T-helper 22 cell (primary cell): ENCODE results near the gene LMO7.

Experiments
- DNase-seq: peaks from one replicate; pipeline ENCODE4 v3.0.0-alpha.2; 2020; ENCODE audit warnings: low read depth

Gene LMO7

DNA sequence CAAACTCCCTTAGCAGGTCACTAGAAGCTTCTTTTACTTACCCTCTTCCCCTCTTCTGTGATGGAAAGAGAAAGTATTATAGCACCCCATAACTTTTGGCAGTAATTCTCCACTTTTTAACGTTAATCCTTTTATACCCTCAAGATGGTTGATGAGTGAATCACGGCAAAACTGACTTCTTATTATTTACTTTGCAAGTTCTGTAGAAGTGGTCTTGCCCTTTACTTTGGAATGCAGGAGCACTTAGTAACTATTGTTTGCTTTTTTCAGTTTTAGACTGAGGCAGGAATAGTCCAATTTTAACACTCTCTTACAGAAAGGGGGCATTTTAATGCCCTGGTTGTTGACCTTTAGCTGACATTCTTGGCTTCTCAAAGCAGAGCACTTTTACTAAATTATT, 260.1 kb downstream of the LMO7 start:
- no peak for DNase-seq

DNA sequence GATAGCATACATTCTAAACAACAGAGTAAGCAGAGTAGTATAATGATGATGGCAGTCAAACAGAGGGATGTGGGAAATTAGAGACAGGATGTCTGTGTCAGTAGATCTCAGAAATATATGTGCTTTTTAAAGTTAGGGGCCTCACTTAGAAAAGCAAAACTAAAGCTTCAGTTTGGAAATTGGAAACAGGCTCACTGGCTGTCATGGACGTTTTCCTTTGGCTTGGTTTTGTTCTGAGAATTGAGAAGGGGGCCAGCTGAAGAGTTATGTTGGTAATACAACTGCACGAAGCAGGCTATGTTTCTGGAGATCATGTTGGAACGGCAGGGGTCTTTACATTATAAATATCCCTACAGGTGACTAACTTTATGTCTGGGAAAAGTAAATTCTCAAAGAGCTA, 261.3 kb downstream of the LMO7 start:
- no peak for DNase-seq

DNA sequence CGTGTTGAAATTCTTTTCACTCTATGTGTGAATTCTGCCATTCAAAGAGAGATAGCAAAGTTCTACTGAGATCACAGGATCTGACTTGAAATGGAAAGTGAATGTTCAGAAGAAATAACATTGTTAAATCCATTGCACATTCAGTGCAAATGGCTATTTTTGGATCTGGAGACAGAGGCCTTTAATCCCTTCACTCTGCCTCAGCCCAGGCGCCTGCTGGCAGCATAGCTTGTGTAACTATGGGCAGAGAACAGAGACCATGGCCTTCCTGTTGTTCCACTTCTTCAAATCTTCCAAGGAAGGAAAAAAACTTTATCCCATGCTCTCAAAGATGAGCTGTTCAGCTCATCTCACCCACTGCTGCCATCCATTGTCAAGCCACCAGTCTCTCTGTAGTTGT, 265.4 kb downstream of the LMO7 start:
- DNase-seq: no peak

DNA sequence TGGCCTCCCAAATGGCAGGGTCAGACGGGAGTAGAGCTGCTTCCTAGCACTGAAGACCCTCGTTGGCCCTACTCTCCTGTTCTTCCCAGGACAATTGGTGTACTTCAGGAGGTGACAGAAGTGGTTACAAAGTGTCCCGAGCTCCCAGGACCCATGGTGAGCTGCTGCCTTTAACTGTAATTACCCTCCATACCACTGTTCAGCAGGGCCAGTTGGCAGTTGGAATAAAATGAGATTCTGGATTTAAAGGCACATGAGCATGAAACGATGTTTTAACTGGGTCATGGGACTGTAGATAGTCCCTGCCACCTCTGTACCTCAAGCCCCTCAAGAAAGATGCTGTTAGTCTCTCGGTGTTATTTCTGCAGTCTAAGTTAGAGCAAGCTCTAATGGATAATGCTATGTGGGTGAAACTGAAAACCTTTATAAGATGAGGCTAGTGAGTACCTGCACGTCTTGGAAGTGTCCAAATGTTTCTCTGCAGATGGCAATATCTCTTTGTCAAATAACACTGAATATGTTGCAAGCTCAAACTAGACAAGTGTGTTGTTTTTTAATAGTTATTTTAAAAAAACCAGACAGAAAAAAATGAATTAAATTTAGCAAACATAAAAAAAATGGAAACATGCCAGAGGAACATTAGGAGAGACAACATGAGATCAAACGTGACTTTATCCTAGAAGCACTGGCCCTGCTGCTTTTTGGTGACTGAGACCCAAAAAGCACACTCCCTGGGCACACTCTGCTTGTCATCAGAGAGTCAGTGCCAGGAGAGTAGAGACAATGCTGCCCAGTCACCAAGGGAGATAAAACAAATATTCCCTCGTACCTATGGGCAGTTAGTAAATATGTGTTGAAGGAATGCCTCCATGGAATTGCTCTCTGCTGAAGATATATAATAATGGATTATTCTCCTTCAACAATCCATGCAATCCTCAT, 266.3 kb downstream of the LMO7 start:
- no peak for DNase-seq

DNA sequence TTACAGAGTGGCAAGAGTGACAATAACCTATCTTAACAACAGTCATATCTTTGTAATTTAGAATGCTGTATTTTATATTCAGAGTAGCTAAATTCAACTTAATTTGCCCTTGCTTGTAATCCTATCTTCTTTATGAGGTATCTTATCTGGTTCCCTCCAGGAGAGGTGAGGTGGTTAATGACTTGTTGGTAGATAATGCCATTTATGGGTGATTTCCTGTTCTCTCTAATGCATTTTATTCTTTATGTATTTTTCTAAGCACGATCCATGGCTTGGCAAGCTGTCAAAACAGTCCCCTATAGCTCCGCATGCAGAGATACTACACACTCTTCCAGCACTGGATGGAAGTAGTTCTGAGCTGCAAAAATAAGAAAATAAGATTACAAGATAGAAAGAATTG, 267.9 kb downstream of the LMO7 start:
- no peak for DNase-seq

DNA sequence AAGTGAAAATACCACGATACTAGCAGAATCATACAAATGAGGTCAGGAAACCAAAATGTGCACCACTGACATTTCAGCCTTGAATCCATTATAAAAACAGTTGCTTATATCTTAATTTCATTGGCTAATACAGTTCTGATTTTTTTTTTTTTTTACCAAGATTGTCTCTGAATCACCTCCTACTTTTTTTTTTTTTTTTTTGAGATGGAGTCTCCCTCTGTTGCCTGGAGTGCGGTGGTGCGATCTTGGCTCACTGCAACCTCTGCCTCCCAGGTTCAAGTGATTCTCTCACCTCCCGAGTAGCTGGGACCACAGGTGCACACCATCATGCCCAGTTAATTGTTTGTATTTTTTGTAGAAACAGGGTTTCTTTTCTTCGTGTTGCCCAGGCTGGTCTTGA, 270.2 kb downstream of the LMO7 start:
- no peak for DNase-seq

DNA sequence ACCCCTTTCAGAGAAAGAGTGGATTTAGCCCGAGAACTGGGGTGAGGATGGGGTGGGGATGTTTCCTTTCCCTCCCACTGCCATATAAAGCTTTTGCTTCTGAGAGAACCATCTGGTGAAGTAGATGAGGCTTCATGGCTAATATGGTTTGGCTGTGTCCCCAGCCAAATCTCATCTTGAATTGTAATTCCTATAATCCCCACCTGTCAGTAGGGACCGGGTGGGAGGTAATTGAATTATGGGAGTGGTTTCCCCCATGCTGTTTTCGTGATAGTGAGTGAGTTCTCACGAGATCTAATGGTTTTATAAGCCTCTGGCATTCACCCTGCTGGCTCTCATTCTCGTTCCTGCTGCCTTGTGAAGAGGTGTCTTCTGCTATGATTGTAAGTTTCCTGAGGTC, 270.9 kb downstream of the LMO7 start:
- no peak for DNase-seq

DNA sequence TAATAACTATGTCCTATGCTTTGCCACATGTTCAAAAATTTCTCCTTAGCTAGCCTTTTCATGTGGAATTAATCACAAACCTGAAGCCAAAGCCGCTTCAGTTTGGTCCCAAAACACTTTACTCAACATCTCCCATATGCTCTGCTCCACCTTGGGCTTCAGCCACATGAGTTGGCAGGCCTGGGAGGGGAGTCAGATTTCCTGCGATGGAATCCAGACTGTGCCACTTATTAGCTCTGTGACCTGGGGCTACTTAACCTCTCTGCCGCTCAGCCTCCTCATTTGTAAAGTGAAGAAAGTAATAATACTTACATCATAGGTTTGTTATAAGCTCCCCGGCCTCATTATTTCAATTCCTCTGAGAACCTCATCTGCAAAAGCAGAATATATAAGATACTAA, 272.0 kb downstream of the LMO7 start:
- DNase-seq: no peak
